GM12878 (cell line): ENCODE measurements around the gene IMMP2L.

Experiments used
- BCL3 ChIP-seq: IDR thresholded peaks from 2 replicates; pipeline ENCODE4 v1.6.1; 2011; ENCODE audit warnings: borderline replicate concordance, low read depth, mild to moderate bottlenecking, moderate library complexity, low read length; ENCODE audit not compliant: insufficient read depth, poor library complexity, severe bottlenecking
- POLR2AphosphoS5 ChIP-seq: IDR thresholded peaks from 2 replicates; pipeline ENCODE4 v1.6.1; 2011; ENCODE audit warnings: mild to moderate bottlenecking, low read length, inconsistent platforms
- STAT3 ChIP-seq: IDR thresholded peaks from 2 replicates; pipeline ENCODE4 v1.6.1; 2011; ENCODE audit warnings: low read depth, low read length, improper control_type of control experiment
- TF ChIP-seq, protein P1 (sequence below), 3 experiments: IDR thresholded peaks in 2 of 3; conservative IDR thresholded peaks in 1 of 3; 2 replicates each; pipeline ENCODE4 v1.5.1; 2011; ENCODE audit warnings: low read depth in 3 of 3, low read length in 3 of 3, mild to moderate bottlenecking in 3 of 3, control low read depth in 2 of 3, moderate library complexity in 2 of 3, inconsistent platforms in 1 of 3, mixed read lengths in 1 of 3; ENCODE audit not compliant: control insufficient read depth in 2 of 3, insufficient read depth in 1 of 3; ENCODE audit errors: extremely low read depth in 1 of 3

- no peak for TF ChIP-seq POLR2AphosphoS5
- TF ChIP-seq, protein P1, sequence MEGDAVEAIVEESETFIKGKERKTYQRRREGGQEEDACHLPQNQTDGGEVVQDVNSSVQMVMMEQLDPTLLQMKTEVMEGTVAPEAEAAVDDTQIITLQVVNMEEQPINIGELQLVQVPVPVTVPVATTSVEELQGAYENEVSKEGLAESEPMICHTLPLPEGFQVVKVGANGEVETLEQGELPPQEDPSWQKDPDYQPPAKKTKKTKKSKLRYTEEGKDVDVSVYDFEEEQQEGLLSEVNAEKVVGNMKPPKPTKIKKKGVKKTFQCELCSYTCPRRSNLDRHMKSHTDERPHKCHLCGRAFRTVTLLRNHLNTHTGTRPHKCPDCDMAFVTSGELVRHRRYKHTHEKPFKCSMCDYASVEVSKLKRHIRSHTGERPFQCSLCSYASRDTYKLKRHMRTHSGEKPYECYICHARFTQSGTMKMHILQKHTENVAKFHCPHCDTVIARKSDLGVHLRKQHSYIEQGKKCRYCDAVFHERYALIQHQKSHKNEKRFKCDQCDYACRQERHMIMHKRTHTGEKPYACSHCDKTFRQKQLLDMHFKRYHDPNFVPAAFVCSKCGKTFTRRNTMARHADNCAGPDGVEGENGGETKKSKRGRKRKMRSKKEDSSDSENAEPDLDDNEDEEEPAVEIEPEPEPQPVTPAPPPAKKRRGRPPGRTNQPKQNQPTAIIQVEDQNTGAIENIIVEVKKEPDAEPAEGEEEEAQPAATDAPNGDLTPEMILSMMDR (IDR thresholded peaks at IDR 0.05 in 2 of 3, conservative IDR thresholded peaks at IDR 0.05 in 1 of 3; ENCODE audit: control insufficient read depth in 2 of 3, extremely low read depth in 1 of 3, insufficient read depth in 1 of 3, low read depth in 3 of 3, low read length in 3 of 3), result no peak
- no peak for TF ChIP-seq BCL3
- TF ChIP-seq STAT3, result no peak
These were observed 601.5 kb downstream of the IMMP2L start for GRCh38 chr7:110960811-110961210.
